ENCODE measurements around the gene FRMD7. TPM values are rescaled to one million over a fixed set of nuclear protein-coding genes. Genes with fewer than 3 reads are reported as not detected.

Gene FRMD7
- total RNA-seq, 1 donor from 2014 or later, result not detected

DNA sequence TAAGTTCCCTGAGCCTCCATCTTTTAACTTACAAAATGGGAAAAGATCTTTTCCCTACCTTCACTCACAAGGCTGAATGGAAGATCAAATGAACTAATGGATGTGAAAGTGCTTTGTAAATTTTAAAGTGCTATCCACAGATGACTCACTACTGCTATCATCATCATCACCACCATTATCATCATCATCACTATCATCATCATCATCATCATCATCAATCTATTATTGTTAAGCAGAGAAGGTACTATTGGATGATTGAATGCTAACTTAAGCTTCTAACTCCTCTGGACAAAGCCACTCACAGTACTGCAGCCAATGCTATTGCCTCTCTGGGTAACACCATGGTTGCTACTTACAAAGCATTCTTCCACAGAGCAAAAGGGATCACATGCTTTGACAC lies 1.9 kb downstream of the FRMD7 start:
- no peaks in the 10 kb centered on the region for H3K27me3 Mint-ChIP-seq
- H3K4me1 Mint-ChIP-seq (ENCODE audit: low read depth), result peaks cover 4% of the 10 kb centered on the region
- TF ChIP-seq, protein P1, sequence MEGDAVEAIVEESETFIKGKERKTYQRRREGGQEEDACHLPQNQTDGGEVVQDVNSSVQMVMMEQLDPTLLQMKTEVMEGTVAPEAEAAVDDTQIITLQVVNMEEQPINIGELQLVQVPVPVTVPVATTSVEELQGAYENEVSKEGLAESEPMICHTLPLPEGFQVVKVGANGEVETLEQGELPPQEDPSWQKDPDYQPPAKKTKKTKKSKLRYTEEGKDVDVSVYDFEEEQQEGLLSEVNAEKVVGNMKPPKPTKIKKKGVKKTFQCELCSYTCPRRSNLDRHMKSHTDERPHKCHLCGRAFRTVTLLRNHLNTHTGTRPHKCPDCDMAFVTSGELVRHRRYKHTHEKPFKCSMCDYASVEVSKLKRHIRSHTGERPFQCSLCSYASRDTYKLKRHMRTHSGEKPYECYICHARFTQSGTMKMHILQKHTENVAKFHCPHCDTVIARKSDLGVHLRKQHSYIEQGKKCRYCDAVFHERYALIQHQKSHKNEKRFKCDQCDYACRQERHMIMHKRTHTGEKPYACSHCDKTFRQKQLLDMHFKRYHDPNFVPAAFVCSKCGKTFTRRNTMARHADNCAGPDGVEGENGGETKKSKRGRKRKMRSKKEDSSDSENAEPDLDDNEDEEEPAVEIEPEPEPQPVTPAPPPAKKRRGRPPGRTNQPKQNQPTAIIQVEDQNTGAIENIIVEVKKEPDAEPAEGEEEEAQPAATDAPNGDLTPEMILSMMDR (IDR thresholded peaks at IDR 0.05; ENCODE audit: unreplicated experiment), result no peak
- H3K36me3 Mint-ChIP-seq (ENCODE audit: insufficient read depth), result no peaks in the 10 kb centered on the region
- no peak for DNase-seq (ENCODE audit: low spot score, unreplicated experiment)
- H3K9me3 Mint-ChIP-seq (ENCODE audit: low read depth), result peaks cover 2% of the 10 kb centered on the region
- no peak overlapping the region for H3K4me3 Mint-ChIP-seq (ENCODE audit: low read depth)
- H3K27ac Mint-ChIP-seq, result no peak overlapping the region

DNA sequence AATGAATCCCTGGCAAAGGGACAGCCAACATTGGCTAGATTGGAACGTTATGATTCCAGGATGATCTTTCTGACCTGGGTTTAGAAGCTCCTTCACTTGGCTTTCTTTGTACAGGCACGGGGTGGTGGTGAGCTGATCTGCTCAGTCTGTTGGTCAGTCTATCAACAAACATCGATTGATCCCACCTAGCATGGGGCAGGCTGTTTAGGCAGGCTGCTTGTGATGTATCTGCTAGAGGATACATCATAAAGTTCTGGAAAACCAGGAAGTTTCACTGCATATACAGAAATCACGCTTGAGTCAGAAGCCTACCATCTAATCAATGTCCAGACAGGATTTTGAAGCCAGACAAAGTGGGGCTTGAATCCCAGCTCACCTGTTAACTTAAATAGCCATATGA lies 6.9 kb downstream of the FRMD7 start:
- Mint-ChIP-seq H3K4me3 (ENCODE audit: low read depth) (no peak overlapping the region), H3K4me1 (ENCODE audit: low read depth) (peaks cover 13% of the 10 kb centered on the region), H3K27me3 (no peaks in the 10 kb centered on the region), H3K36me3 (ENCODE audit: insufficient read depth) (no peaks in the 10 kb centered on the region), H3K27ac (no peak overlapping the region), H3K9me3 (ENCODE audit: low read depth) (peaks cover 2% of the 10 kb centered on the region)
- TF ChIP-seq, protein P1 (IDR thresholded peaks at IDR 0.05; ENCODE audit: unreplicated experiment), result no peak
- no peak for DNase-seq (ENCODE audit: low spot score, unreplicated experiment)

DNA sequence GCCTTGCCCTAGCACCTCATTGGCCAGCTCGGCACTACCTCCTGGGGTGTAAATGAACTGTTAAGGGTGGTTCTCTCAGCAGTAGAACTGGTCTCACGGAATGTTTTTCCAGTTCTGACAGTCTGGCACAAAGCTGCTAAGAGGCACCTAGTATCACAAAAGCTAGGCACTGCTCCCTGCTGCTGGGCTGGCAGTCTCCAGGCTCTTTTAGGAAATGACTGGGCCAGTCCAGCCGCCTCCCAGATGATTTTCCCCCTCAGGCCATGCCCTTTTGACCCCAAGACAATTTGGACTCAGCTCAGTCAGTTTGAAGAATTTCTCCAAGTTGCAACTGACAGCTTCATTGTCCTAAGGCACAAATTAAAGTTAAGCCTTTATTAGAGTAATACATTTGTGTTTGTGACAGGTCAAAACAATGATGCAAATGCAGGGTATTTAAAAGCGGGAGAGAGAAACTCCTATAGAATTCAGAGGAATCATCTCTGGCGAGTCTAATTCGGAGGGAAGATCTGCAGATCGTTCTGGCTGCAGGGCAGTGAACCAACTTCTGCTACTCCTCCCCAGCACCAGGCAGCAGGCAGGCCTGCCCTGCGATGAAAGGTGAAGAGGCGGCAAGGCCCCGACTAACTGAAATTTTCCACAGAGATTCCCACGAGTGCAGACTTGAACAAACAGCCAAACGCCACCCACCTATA lies 7.9 kb downstream of the FRMD7 start:
- Mint-ChIP-seq H3K36me3 (ENCODE audit: insufficient read depth) (no peaks in the 10 kb centered on the region), H3K4me1 (ENCODE audit: low read depth) (peaks cover 13% of the 10 kb centered on the region), H3K27ac (peak overlapping the region; percentile 70), H3K9me3 (ENCODE audit: low read depth) (peaks cover 2% of the 10 kb centered on the region), H3K27me3 (no peaks in the 10 kb centered on the region), H3K4me3 (ENCODE audit: low read depth) (no peak overlapping the region)
- DNase-seq (ENCODE audit: low spot score, unreplicated experiment), result no peak
- TF ChIP-seq, protein P1 (IDR thresholded peaks at IDR 0.05; ENCODE audit: unreplicated experiment), result no peak

DNA sequence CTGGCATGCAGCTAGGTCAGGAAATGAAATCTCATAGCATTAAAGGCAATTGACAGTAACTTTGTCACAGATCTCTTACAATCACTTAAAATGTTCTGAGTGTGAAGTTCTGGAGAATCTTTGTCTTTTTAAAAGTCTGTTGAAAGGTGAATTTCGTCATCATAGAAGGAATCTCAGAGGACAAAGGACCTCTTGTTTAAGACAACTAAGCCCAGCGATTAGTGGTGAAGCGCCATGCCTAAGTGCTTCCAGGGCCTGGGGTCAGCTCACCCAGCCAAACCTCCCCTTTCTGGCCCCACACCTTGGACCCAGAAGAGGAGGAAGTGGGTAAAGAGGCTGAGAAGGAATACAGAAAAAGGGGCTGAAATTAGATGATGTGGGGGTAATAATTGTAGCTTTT lies 8.5 kb downstream of the FRMD7 start:
- Mint-ChIP-seq H3K4me3 (ENCODE audit: low read depth) (no peak overlapping the region), H3K36me3 (ENCODE audit: insufficient read depth) (no peaks in the 10 kb centered on the region), H3K27me3 (no peaks in the 10 kb centered on the region), H3K9me3 (ENCODE audit: low read depth) (peaks cover 2% of the 10 kb centered on the region), H3K27ac (peak overlapping the region; percentile 20), H3K4me1 (ENCODE audit: low read depth) (peaks cover 13% of the 10 kb centered on the region)
- TF ChIP-seq, protein P1 (IDR thresholded peaks at IDR 0.05; ENCODE audit: unreplicated experiment), result no peak
- no peak for DNase-seq (ENCODE audit: low spot score, unreplicated experiment)

DNA sequence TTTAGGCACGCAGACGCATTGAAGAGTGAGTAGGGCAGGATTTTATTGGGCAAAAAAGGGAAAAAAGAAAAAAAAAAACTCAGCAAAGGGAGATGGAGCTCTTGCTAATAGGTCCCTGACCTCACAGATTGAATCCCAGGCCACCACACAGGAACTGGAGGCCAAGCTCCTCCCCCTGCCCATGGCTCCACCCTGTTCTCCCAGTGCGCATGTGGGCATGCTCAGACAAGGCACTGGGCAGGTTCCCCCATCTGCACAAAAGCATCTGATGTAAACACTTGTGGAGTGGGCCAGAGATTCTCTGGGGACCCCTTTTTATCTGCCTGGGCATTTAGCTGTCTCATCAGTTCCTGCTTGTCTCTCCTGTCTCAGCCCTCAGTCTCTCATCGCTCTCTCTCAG lies 9.5 kb downstream of the FRMD7 start:
- Mint-ChIP-seq H3K4me1 (ENCODE audit: low read depth) (peaks cover 16% of the 10 kb centered on the region), H3K4me3 (ENCODE audit: low read depth) (no peak overlapping the region), H3K9me3 (ENCODE audit: low read depth) (peaks cover 2% of the 10 kb centered on the region), H3K27me3 (no peaks in the 10 kb centered on the region), H3K27ac (peak overlapping the region; percentile 13), H3K36me3 (ENCODE audit: insufficient read depth) (no peaks in the 10 kb centered on the region)
- TF ChIP-seq, protein P1 (IDR thresholded peaks at IDR 0.05; ENCODE audit: unreplicated experiment), result no peak
- no peak for DNase-seq (ENCODE audit: low spot score, unreplicated experiment)

Measured in progenitor cell of endocrine pancreas (in vitro differentiated cells).